Hepatocyte (in vitro differentiated cells): Measurements from ENCODE around the gene TM9SF4. TPM values are rescaled to one million over a fixed set of nuclear protein-coding genes. Genes with fewer than 3 reads are reported as not detected.

Experiments used
- DNase-seq: peaks from one replicate; pipeline ENCODE4 v3.0.0-alpha.2; 2016; ENCODE audit warnings: low spot score
- H2AFZ ChIP-seq: fragments of 200-600 bp; sonication (generic); 2 replicates; pipeline ENCODE4 v1.6.0; 2016; ENCODE audit warnings: antibody characterized with exemption, mild to moderate bottlenecking
- H3K27ac ChIP-seq: fragments of 200-600 bp; sonication (generic); 2 replicates; pipeline ENCODE4 v1.5.1; 2016; ENCODE audit warnings: mild to moderate bottlenecking
- H3K27me3 ChIP-seq: fragments of 200-600 bp; sonication (generic); 2 replicates; pipeline ENCODE4 v1.6.1; 2016
- H3K36me3 ChIP-seq: fragments of 200-600 bp; sonication (generic); replicated peaks from 2 replicates; pipeline ENCODE4 v1.5.1; 2016; ENCODE audit warnings: low read depth; ENCODE audit not compliant: insufficient read depth
- H3K4me1 ChIP-seq: fragments of 200-600 bp; sonication (generic); 2 replicates; pipeline ENCODE4 v1.5.1; 2016; ENCODE audit warnings: mild to moderate bottlenecking, moderate library complexity; ENCODE audit not compliant: insufficient read depth
- H3K4me2 ChIP-seq: fragments of 200-600 bp; sonication (generic); 2 replicates; pipeline ENCODE4 v1.6.0; 2016
- H3K4me3 ChIP-seq: fragments of 200-600 bp; sonication (generic); 2 replicates; pipeline ENCODE4 v1.5.1; 2016; ENCODE audit warnings: mild to moderate bottlenecking
- H3K79me2 ChIP-seq: fragments of 200-600 bp; sonication (generic); 2 replicates; pipeline ENCODE4 v1.6.0; 2017; ENCODE audit warnings: mild to moderate bottlenecking
- H3K9me2 ChIP-seq: fragments of 200-600 bp; sonication (generic); replicated peaks from 2 replicates; pipeline ENCODE4 v1.6.0; 2017; ENCODE audit warnings: mild to moderate bottlenecking; ENCODE audit not compliant: insufficient read depth
- H3K9me3 ChIP-seq: fragments of 200-600 bp; sonication (generic); 2 replicates; pipeline ENCODE4 v1.5.1; 2016; ENCODE audit warnings: low read depth, mild to moderate bottlenecking
- H4K20me1 ChIP-seq: fragments of 200-600 bp; sonication (generic); 2 replicates; pipeline ENCODE4 v1.6.0; 2016; ENCODE audit warnings: mild to moderate bottlenecking; ENCODE audit not compliant: insufficient read depth, poor library complexity, severe bottlenecking
- EZH2 ChIP-seq: fragments of 200-600 bp; sonication (generic); IDR thresholded peaks from 2 replicates; pipeline ENCODE4 v1.6.1; 2016; ENCODE audit warnings: antibody characterized with exemption, mild to moderate bottlenecking, borderline replicate concordance
- EZH2phosphoT487 ChIP-seq: fragments of 200-600 bp; sonication (generic); IDR thresholded peaks from one replicate; pipeline ENCODE4 v1.6.1; 2018; ENCODE audit warnings: antibody characterized with exemption, mild to moderate bottlenecking, low read depth, moderate library complexity; ENCODE audit not compliant: unreplicated experiment, severe bottlenecking
- WGBS: methylation state at CpG from one replicate; pipeline ENCODE4 v1.1.6; 2016; ENCODE audit warnings: low lambda C conversion rate; ENCODE audit errors: missing lambda C conversion rate; 5-methylcytosine and 5-hydroxymethylcytosine counted together
- polyA plus RNA-seq: library from polyadenylated mRNA; unstranded; fragments of >200 nt; fragmentation: Nextera tagmentation; extraction: Ambion mirVana; gene quantifications from 2 replicates; pipeline ENCODE4 v1.2.1, GENCODE V29; 2016
- total RNA-seq: library from RNA; depleted of rRNA; stranded (reverse); fragments of >200 nt; gene quantifications from 2 replicates; pipeline ENCODE4 v1.2.3, GENCODE V29; 2014
- TF ChIP-seq, protein P1 (sequence below): fragments of 200-600 bp; sonication (generic); IDR thresholded peaks from 2 replicates; pipeline ENCODE4 v1.5.1; 2016; ENCODE audit warnings: antibody characterized with exemption, mild to moderate bottlenecking; ENCODE audit not compliant: poor library complexity

The TM9SF4 gene
- total and polyA plus RNA-seq, 2 experiments from 2014 or later: 65.3 to 86.4 TPM

DNA sequence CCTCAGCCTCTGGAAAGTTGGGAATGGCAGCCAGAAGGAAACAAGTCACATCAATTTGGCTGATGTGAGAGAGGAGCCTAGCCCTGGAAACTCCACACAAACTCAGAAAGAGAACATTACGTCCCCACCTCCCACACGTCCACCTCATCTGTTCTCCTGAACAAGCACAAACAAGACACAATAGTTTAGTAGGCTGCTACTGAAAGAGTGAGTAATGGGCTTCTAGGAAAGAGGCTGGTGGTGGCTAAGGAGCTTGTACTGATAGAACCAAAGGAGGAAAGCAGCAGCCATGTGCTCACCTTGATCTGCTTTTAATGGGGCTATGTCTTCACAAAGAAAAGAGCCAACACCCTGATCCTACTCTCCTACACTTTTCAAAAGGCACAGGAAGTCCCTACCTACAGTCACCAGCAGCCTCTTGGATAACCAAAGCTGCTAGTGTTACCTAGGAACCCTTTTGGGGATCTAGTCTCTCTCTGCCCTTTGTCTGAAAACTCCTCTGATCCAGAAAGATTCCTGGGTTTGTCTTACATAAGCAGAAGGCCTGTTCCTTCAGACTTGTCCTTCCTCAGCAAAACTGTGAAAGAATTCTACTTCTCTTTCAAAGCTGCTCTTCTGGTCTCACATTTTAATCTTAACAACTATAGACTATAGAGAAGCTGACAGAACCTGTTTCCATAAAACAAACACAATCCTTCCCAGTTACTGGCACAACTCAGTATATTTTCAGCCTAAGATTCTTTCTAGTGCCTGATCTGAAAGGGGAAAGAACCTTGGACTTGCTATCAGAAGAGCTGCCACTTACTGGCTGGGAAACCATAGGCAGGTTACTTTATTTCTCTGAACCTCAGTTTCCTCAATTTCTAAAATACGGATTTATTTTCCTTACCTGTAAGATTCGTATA, 94.9 kb downstream of the TM9SF4 start:
- TF ChIP-seq EZH2: no peak
- no peak for TF ChIP-seq EZH2phosphoT487
- TF ChIP-seq, protein P1, sequence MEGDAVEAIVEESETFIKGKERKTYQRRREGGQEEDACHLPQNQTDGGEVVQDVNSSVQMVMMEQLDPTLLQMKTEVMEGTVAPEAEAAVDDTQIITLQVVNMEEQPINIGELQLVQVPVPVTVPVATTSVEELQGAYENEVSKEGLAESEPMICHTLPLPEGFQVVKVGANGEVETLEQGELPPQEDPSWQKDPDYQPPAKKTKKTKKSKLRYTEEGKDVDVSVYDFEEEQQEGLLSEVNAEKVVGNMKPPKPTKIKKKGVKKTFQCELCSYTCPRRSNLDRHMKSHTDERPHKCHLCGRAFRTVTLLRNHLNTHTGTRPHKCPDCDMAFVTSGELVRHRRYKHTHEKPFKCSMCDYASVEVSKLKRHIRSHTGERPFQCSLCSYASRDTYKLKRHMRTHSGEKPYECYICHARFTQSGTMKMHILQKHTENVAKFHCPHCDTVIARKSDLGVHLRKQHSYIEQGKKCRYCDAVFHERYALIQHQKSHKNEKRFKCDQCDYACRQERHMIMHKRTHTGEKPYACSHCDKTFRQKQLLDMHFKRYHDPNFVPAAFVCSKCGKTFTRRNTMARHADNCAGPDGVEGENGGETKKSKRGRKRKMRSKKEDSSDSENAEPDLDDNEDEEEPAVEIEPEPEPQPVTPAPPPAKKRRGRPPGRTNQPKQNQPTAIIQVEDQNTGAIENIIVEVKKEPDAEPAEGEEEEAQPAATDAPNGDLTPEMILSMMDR: no peak
- WGBS: 60% methylated on average over 4 of the region's 4 CpGs
- Histone ChIP-seq H3K4me3 (peak overlapping the region; percentile 90), H3K79me2 (peaks cover 97% of the 10 kb centered on the region), H3K9me2 (no peaks in the 10 kb centered on the region), H3K27me3 (no peaks in the 10 kb centered on the region), H3K9me3 (no peaks in the 10 kb centered on the region), H3K4me2 (peak overlapping the region; percentile 90), H3K27ac (peak overlapping the region; percentile 99), H4K20me1 (peaks cover 34% of the 10 kb centered on the region), H3K36me3 (no peaks in the 10 kb centered on the region), H2AFZ (no peak overlapping the region), H3K4me1 (peaks cover 70% of the 10 kb centered on the region)
- peak; percentile 63 for DNase-seq

DNA sequence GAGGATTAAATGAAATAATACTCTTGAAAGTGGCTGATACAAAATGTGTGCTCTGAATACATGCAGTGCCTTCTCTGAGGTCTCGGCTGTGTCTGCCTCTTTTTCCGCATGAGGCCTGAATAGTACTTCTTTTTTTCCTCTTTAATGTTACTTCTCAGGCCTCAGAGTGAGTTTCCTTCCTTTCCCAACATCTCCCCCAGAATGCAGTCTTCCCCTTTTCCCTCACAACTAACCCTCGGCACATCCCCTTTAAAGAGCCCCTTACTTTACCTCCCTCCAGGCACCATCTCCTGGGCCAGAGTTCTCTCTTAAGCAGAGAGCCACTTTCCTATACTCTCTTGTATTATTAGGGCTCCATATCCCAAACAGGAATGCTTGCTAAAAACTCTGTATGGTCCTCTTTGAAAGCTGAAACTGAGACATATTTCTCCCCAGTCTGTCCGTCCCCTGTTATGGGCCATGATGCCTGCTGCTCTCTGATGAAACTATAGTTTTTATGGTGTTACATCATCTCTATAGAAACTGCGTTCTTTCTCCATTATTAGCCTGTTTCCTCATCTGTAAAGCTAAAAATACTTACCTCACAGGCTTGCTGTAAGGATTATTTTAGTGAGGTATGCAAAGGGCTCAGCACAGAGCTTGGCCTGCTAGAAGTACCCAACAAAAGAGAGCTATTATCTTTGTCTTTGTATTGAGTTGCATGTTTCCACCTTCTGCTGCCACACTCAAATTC, 95.8 kb downstream of the TM9SF4 start:
- peaks cover 77% of the 10 kb centered on the region for H3K4me1 ChIP-seq
- peaks cover 94% of the 10 kb centered on the region for H3K79me2 ChIP-seq
- no peaks in the 10 kb centered on the region for H3K9me2 ChIP-seq
- no peak overlapping the region for H2AFZ ChIP-seq
- TF ChIP-seq, protein P1: no peak
- TF ChIP-seq EZH2 (no peak), EZH2phosphoT487 (no peak)
- 70% methylated on average over 5 of the region's 5 CpGs for WGBS
- peak overlapping the region; percentile 99 for H3K27ac ChIP-seq
- H3K9me3 ChIP-seq: no peaks in the 10 kb centered on the region
- peak; percentile 38 for DNase-seq
- no peaks in the 10 kb centered on the region for H3K36me3 ChIP-seq
- H4K20me1 ChIP-seq: peaks cover 28% of the 10 kb centered on the region
- no peaks in the 10 kb centered on the region for H3K27me3 ChIP-seq
- peak overlapping the region; percentile 90 for H3K4me2 ChIP-seq
- peak overlapping the region; percentile 90 for H3K4me3 ChIP-seq

DNA sequence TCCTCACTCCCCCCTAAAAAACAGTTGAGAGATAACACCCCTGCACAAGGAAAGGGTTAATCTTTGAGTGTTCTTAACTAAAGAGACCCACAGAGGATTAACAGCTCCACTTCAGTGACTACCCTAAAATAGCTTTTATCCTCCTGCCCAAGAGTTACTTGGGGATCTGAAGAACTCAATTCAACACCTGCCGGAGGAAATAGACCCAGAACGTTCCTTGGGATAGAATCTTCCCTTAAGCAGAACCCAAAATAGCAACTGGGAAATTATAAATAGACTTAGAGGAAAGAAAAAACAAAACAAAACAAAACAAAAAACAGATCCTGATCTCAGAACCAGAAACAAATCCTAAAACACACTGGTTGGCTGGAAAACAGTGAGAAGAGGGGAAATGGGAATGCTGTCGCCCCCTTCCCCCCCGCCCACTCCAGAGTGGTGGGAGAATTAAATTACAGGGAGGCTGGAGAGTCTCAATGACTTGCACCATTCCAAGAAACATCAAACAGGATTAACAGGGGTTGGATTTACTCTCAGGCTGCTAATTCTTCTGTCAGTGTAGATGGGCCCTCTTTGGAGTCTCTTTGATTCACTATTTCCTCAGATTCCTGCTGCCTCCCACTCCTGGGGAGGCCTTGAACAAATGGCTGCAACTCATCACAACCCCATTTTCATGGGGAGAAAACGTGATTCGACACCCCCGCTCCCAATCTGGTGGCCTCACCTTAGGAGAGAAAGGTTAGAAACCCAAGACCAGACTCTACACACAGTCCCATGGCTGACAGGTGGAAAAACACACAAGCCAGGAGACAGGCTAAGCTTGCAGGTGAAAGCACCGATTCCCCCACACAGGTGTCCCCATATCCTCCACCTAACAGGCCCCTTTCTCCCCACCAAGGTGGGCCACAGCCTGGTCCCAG, 96.6 kb downstream of the TM9SF4 start:
- Histone ChIP-seq H3K9me3 (no peaks in the 10 kb centered on the region), H3K27ac (peak overlapping the region; percentile 99), H3K4me3 (peak overlapping the region; percentile 90), H3K4me2 (peak overlapping the region; percentile 90), H4K20me1 (peaks cover 20% of the 10 kb centered on the region), H3K36me3 (no peaks in the 10 kb centered on the region), H3K9me2 (no peaks in the 10 kb centered on the region), H3K4me1 (peaks cover 83% of the 10 kb centered on the region), H3K79me2 (peaks cover 93% of the 10 kb centered on the region), H3K27me3 (no peaks in the 10 kb centered on the region), H2AFZ (no peak overlapping the region)
- peak; percentile 35 for DNase-seq
- TF ChIP-seq, protein P1: no peak
- no peak for TF ChIP-seq EZH2phosphoT487
- no peak for TF ChIP-seq EZH2
- 37% methylated on average over 8 of the region's 8 CpGs for WGBS
